PC-9 (cell line): Measurements from ENCODE around the gene SMIM36. TPM values are rescaled to one million over a fixed set of nuclear protein-coding genes. Genes with fewer than 3 reads are reported as not detected.
"Not testable (repeated sequence)": the region's sequence is repeated elsewhere in the genome, so short reads cannot be mapped to it uniquely, and the experiment has no call there.

Experiments used
- BruUV-seq: library from RNA; stranded (reverse); fragments of 400-500 nt; replicated peaks from 2 replicates; lab custom pipeline; 2021; lab: Mats Ljungman, UMichigan
- CTCF ChIA-PET: fragments of 300-600 bp; sonication (Branson Sonifier 250); formaldehyde crosslinking; loops from one replicate; lab custom pipeline; 2022; ENCODE audit warnings: antibody characterized with exemption; lab: Charles Lee
- POLR2A ChIA-PET: fragments of 300-600 bp; sonication (Branson Sonifier 250); formaldehyde crosslinking; loops from one replicate; lab custom pipeline; 2022; ENCODE audit warnings: antibody characterized with exemption; ENCODE audit not compliant: unreplicated experiment; lab: Charles Lee
- DNase-seq, 2 experiments: peaks; one replicate each; pipeline versions ENCODE4 v3.0.0 to v3.0.0-alpha.2; 2015 to 2022; ENCODE audit warnings: mixed read lengths in 1 of 2
- H2AFZ ChIP-seq: fragments of 200-600 bp; sonication (generic); 2 replicates; pipeline ENCODE4 v1.8.1; 2017; ENCODE audit warnings: antibody characterized with exemption
- H3F3A ChIP-seq: fragments of 200-600 bp; sonication (generic); 2 replicates; pipeline ENCODE4 v1.8.1; 2017; ENCODE audit warnings: antibody characterized with exemption, mild to moderate bottlenecking, low read depth; ENCODE audit not compliant: insufficient read depth
- H3K27ac ChIP-seq: fragments of 200-600 bp; sonication (generic); 2 replicates; pipeline ENCODE4 v1.6.1; 2016; ENCODE audit warnings: mixed run types
- H3K27me3 ChIP-seq: fragments of 200-600 bp; sonication (generic); 2 replicates; pipeline ENCODE4 v1.6.1; 2016; ENCODE audit warnings: low read depth, mixed run types; ENCODE audit not compliant: insufficient read depth
- H3K36me3 ChIP-seq: fragments of 200-600 bp; sonication (generic); 2 replicates; pipeline ENCODE4 v1.6.1; 2016; ENCODE audit warnings: low read depth, mixed run types
- H3K4me1 ChIP-seq: fragments of 200-600 bp; sonication (generic); replicated peaks from 2 replicates; pipeline ENCODE4 v1.6.1; 2016; ENCODE audit warnings: mixed run types; ENCODE audit not compliant: insufficient read depth
- H3K4me2 ChIP-seq: fragments of 200-600 bp; sonication (generic); 2 replicates; pipeline ENCODE4 v1.6.1; 2017; ENCODE audit warnings: mixed run types
- H3K4me3 ChIP-seq: fragments of 200-600 bp; sonication (generic); 2 replicates; pipeline ENCODE4 v1.6.1; 2016; ENCODE audit warnings: mixed run types
- H3K79me2 ChIP-seq: fragments of 200-600 bp; sonication (generic); 2 replicates; pipeline ENCODE4 v1.6.1; 2017; ENCODE audit warnings: low read depth, mixed run types
- H3K9me2 ChIP-seq: fragments of 200-600 bp; sonication (generic); 2 replicates; pipeline ENCODE4 v1.8.1; 2017; ENCODE audit warnings: mild to moderate bottlenecking; ENCODE audit not compliant: insufficient read depth
- H3K9me3 ChIP-seq: fragments of 200-600 bp; sonication (generic); 2 replicates; pipeline ENCODE4 v1.8.1; 2016; ENCODE audit warnings: low read depth; ENCODE audit not compliant: insufficient read depth
- H4K20me1 ChIP-seq: fragments of 200-600 bp; sonication (generic); 2 replicates; pipeline ENCODE4 v1.8.1; 2017; ENCODE audit not compliant: insufficient read depth
- CTCF ChIP-seq: fragments of 200-600 bp; sonication (generic); conservative IDR thresholded peaks from 2 replicates; pipeline ENCODE4 v1.6.1; 2017; ENCODE audit warnings: mixed run types, antibody characterized with exemption, mild to moderate bottlenecking, moderate library complexity
- EZH2 ChIP-seq: fragments of 200-600 bp; sonication (generic); IDR thresholded peaks from 2 replicates; pipeline ENCODE4 v1.8.0; 2017; ENCODE audit warnings: antibody characterized with exemption, low read depth
- intact Hi-C: fragments of 100-400 bp; cut with micrococcal nuclease; formaldehyde crosslinking; loops from one replicate; pipeline ENCODE4 v1.10.0; 2022; ENCODE audit not compliant: unreplicated experiment
- total RNA-seq: library from RNA; stranded (reverse); gene quantifications from 2 replicates; pipeline ENCODE4 v1.2.3, GENCODE V29; 2021

SMIM36 gene
- total RNA-seq, 1 experiment from 2014 or later = not detected

GRCh38 chr17:55407641-55408566, 103.3 kb downstream of the SMIM36 start:
- ChIA-PET CTCF (no interaction called here), POLR2A (no interaction called here)
- TF ChIP-seq EZH2 = no peak
- TF ChIP-seq CTCF = no peak
- H3F3A ChIP-seq = no peaks in the 10 kb centered on the region
- DNase-seq = no peak
- no peaks in the 10 kb centered on the region for H3K9me3 ChIP-seq
- H4K20me1 ChIP-seq = no peaks in the 10 kb centered on the region
- H3K79me2 ChIP-seq = no peaks in the 10 kb centered on the region
- H3K4me1 ChIP-seq = 0 out of 2 replicates have a peak, but pooled peaks cover 3% of the 10 kb centered on the region
- H3K9me2 ChIP-seq = no peaks in the 10 kb centered on the region
- no peak overlapping the region for H3K27ac ChIP-seq
- H3K4me2 ChIP-seq = no peak overlapping the region
- peaks cover 25% of the 10 kb centered on the region for H3K36me3 ChIP-seq
- H3K27me3 ChIP-seq = no peaks in the 10 kb centered on the region
- no peak overlapping the region for H2AFZ ChIP-seq
- no TSS peak for BruUV-seq
- intact Hi-C loops = no loop called here
- H3K4me3 ChIP-seq = no peak overlapping the region

DNA sequence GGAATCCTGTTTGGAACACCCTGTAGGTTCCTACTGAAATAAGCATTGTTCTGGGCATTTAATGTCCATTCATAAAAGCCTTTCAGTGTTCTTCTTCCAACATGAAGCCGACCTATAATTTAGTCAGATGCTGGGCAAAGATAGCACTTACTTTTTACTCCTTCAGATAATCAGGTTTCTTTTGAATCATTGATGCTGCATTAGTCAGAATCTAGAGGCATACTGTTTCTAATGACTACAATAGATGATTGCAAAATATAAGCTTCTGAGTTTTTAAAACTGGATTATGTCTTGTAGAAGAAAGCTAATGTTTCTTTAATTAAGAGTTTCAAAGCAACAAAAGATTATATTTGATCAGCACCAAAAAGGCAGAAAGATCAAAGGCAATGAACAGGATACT, 105.7 kb downstream of the SMIM36 start:
- Histone ChIP-seq H4K20me1 (no peaks in the 10 kb centered on the region), H3K9me3 (no peaks in the 10 kb centered on the region), H3K27ac (no peak overlapping the region), H3K9me2 (no peaks in the 10 kb centered on the region), H3K27me3 (no peaks in the 10 kb centered on the region), H3F3A (no peaks in the 10 kb centered on the region), H3K79me2 (no peaks in the 10 kb centered on the region), H3K36me3 (peaks cover 22% of the 10 kb centered on the region), H3K4me1 (no peaks in the 10 kb centered on the region), H2AFZ (no peak overlapping the region), H3K4me3 (no peak overlapping the region), H3K4me2 (no peak overlapping the region)
- no peak for DNase-seq
- ChIA-PET POLR2A (no interaction called here), CTCF (no interaction called here)
- BruUV-seq = no TSS peak
- intact Hi-C loops = no loop called here
- TF ChIP-seq EZH2 (no peak), CTCF (no peak)

DNA sequence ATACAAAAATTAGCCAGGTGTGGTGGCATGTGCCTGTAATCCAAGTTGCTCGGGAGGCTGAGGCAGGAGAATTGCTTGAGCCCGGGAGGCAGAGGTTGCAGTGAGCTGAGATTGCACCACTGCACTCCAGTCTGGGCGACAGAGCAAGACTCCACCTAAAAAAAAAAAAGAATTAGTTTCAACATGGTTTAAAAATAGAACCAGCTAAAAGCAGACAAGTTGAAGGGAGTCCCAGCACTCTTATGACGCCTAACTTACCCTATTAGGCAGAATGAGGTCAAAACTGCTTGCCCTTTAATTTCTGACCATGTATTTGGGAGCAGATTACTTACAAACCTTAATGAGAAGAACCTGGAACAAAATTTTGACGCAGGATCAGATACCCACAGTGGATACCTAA, 107.1 kb downstream of the SMIM36 start:
- H3K79me2 ChIP-seq, POLR2A ChIA-PET, H3K9me3 ChIP-seq, H2AFZ ChIP-seq, BruUV-seq, H3F3A ChIP-seq, H3K27me3 ChIP-seq, H3K4me2 ChIP-seq, H3K4me3 ChIP-seq, H3K27ac ChIP-seq, intact Hi-C loops, CTCF ChIA-PET, H3K4me1 ChIP-seq, H4K20me1 ChIP-seq, H3K9me2 ChIP-seq, DNase-seq: not testable (repeated sequence)
- H3K36me3 ChIP-seq = peaks cover 14% of the 10 kb centered on the region; the same call in 1 of the 2 replicates
